NCI-H748 (cell line): ENCODE results near the gene C1QL3.

Experiments used
- DNase-seq: peaks from one replicate; lab custom pipeline; 2025; ENCODE audit not compliant: unreplicated experiment; lab: John Stamatoyannopoulos, UW

The C1QL3 gene

GRCh38 chr10:16521311-16522016 is at the start of gene C1QL3:
Gene C1QL3 (minus strand): TSS chr10:16521879. CDS start chr10:16521065, 814 bp downstream.
- DNase-seq: peak; percentile 66

- no peak for DNase-seq
These were observed 49.1 kb upstream of the C1QL3 start for GRCh38 chr10:16570731-16571130.

- no peak for DNase-seq
These were observed 44.6 kb upstream of the C1QL3 start for GRCh38 chr10:16566202-16566805.

- no peak for DNase-seq
These were observed 43.9 kb upstream of the C1QL3 start for GRCh38 chr10:16565604-16566003.

GRCh38 chr10:16562891-16563290 is 41.2 kb upstream of the C1QL3 start:
- DNase-seq: no peak

- DNase-seq: no peak
These were observed 37.6 kb upstream of the C1QL3 start for GRCh38 chr10:16559236-16559773.

GRCh38 chr10:16547973-16548372 is 26.3 kb upstream of the C1QL3 start:
- DNase-seq: no peak

- DNase-seq: peak; percentile 67
These were observed 23.5 kb upstream of the C1QL3 start for GRCh38 chr10:16545116-16545736.

GRCh38 chr10:16544591-16544990 is 22.9 kb upstream of the C1QL3 start:
- no peak for DNase-seq

- DNase-seq: no peak
These were observed 22.4 kb upstream of the C1QL3 start for GRCh38 chr10:16544099-16544498.

GRCh38 chr10:16536155-16536554 is 14.5 kb upstream of the C1QL3 start:
- DNase-seq: no peak

GRCh38 chr10:16529853-16530252 is 8.2 kb upstream of the C1QL3 start:
- DNase-seq: no peak

- peak; percentile 1 for DNase-seq
These were observed 5.8 kb upstream of the C1QL3 start for GRCh38 chr10:16527452-16527851.

- peak; percentile 75 for DNase-seq
These were observed 779 bp downstream of the C1QL3 start for GRCh38 chr10:16520900-16521299.

- DNase-seq: peak; percentile 60
These were observed 1.5 kb downstream of the C1QL3 start for GRCh38 chr10:16519908-16520861.

GRCh38 chr10:16519250-16519907 is 2.3 kb downstream of the C1QL3 start:
- DNase-seq: peak; percentile 25

- peak; percentile 41 for DNase-seq
These were observed 2.9 kb downstream of the C1QL3 start for GRCh38 chr10:16518822-16519221.

GRCh38 chr10:16510843-16511242 is 10.8 kb downstream of the C1QL3 start:
- DNase-seq: no peak

- DNase-seq: no peak
These were observed 11.7 kb downstream of the C1QL3 start for GRCh38 chr10:16509996-16510395.

GRCh38 chr10:16505161-16505560 is 16.5 kb downstream of the C1QL3 start:
- DNase-seq: no peak
